GM18873 (cell line): ENCODE measurements around the gene LZTR1.
"Not testable (repeated sequence)": the region's sequence is repeated elsewhere in the genome, so short reads cannot be mapped to it uniquely, and the experiment has no call there.

Experiments
- ATAC-seq: cut with Tn5 transposase; IDR thresholded peaks from one replicate; pipeline ENCODE4 v1.9.1; 2021; ENCODE audit warnings: mild to moderate bottlenecking, moderate library complexity, moderate number of reproducible peaks; ENCODE audit not compliant: unreplicated experiment, low FRiP score

The LZTR1 gene

DNA sequence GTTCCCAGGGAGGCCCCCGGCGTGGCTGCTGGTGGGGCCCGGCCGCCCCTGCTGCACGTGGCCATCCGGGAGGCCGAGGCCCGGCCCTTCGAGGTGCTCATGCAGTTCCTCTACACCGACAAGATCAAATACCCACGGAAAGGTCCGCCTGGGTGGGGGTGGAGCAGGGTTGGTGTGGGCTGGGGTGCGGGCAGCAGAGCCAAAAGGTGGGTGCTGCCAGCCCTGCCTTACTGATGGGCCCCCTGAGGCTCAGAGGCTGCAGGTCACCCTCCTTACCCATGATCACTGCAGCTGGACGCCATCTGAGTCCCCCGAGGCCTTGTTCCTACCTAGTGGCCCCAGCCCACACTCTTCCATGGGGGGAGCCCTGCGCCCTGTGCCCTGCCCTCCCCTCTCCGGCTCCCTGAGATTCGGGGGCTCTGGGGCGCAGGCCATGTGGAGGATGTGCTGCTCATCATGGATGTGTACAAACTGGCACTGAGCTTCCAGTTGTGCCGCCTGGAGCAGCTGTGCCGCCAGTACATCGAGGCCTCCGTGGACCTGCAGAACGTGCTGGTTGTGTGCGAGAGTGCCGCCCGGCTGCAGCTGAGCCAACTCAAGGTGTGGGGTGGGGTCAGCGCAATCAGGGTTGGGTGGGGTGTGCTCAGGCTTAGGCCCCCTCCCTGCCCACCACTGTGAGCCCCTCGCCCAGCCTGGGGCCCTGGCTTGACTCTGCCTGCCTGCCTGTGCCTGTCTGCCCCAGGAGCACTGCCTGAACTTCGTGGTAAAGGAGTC lies 12.2 kb downstream of the LZTR1 start:
- no peak for ATAC-seq

DNA sequence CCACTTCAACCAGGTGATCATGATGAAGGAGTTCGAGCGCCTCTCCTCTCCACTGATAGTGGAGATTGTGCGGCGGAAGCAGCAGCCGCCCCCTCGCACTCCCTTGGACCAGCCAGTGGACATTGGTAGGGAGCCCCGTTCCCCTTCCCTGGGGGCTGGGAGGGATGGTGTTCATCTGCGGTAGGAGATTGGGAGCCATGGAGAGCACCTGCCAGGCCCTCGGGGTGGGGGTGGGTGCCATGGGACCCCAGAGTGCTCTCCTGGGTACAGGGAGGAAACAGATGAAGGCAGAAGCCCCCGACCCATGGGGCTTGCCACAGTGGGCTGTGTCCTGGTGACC lies 12.8 kb downstream of the LZTR1 start:
- no peak for ATAC-seq

DNA sequence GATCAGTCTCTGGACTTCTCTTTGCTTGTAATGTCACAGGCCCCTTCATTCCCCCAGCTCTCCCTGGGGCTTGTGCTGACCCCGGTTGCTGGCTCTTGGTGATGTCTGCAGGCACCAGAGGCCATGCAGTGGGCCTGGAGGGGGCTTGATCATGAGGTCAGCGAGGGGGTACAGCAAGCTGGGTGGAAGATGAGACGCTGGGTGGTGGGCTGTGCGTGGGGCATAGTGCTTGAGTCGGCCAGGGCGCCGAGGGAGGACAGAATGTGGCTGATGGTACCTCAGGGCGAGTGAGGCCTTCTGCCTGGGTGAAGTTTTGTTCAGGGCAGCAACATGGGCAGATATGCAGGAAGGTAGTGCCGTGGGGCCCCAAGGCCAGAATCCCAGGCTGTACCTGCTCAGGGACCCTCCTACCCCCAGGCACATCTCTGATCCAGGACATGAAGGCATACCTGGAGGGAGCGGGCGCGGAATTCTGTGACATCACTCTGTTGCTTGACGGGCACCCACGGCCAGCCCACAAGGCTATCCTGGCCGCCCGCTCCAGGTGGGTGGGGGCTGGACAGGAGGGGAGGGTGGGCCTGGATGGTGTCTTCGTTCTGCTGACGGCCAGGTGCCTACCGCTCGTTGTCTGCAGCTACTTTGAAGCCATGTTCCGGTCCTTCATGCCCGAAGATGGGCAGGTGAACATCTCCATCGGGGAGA lies 13.4 kb downstream of the LZTR1 start:
- no peak for ATAC-seq

DNA sequence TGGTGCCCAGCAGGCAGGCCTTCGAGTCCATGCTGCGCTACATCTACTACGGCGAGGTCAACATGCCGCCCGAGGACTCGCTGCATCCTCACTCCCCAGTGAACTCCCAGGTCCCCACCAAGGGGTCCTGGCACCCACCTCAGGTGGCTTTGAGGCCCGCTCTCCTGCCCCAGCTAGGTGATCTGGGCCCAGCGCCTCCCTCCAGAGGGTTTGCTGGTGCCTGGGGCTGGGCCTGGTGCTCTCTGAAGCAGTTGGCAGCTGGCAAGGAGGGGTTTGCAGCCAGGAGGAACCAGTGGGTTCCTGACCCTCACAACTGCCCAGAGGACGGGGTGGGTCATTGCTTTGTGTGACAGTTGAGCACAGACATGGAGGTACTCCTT lies 13.9 kb downstream of the LZTR1 start:
- ATAC-seq: no peak

DNA sequence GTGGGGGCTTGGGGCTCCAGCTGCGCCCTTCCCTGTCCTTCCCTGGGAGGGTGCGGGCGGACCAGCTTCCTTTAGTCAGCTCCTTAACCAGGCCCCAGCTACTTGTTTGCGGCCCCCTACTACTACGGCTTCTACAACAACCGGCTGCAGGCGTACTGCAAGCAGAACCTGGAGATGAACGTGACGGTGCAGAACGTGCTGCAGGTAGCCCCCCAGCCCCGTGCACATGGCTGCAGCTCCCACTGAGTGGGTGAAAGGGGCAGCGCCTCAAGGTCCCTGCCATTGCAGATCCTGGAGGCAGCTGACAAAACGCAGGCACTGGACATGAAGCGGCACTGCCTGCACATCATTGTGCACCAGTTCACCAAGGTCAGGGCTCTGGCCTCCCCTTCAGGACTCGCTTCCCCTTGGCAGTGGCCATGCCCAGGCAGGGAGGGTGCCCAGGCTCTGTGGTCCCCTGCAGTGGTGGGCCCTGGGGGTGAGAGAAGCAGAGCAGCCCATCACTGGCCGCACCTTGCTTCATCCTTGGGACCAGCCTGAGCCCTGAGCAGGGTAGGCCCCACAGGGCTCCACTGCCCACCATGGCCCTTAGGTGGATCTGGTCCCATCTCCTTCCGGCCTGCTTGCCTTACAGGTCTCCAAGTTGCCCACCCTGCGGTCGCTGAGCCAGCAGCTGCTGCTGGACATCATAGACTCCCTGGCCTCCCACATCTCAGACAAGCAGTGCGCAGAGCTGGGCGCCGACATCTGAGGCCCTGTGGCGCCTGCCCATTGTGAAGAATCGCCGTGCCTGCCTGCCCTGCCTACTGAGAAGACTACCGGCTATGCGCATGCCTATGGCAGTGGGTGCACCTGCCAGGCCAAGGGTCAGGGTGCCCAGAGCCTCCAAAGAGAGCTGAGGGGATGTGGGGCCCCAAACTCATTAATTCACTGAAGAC lies 14.8 kb downstream of the LZTR1 start:
- no peak for ATAC-seq

DNA sequence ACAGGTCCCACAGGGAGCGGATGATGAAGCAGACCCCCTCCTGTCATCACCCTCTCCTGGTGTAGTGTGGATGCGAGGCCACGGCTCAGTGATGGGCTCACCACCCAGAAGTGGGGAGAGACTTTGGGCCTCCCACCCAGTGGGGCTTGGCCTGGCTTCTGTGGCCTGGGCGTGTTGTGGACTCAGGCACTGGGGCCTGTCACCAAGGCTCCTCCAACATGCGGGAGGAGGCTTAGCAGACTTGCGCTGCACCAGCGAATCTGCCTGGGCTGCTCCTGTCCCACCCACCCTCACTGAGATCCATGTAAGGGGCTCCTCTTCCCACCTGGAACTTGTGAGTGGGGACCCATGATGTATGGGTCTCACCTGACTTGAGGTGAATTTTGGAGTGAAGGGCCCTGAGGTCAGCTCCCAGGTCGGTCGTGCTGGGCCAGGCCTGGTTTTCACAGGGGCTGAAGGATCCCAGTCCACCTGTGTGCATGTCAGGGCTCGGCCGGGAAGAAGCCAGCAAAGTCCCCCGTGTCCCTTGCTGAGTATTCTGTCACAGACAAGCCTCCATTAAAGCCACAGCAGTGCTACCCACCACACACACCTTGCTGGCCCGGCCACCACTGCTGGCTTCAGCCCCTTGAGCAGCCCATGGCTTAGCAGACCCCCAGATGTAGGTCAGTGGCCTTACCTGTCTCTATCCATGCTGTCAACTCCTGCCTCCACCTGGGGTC lies 15.6 kb downstream of the LZTR1 start:
- ATAC-seq: no peak

DNA sequence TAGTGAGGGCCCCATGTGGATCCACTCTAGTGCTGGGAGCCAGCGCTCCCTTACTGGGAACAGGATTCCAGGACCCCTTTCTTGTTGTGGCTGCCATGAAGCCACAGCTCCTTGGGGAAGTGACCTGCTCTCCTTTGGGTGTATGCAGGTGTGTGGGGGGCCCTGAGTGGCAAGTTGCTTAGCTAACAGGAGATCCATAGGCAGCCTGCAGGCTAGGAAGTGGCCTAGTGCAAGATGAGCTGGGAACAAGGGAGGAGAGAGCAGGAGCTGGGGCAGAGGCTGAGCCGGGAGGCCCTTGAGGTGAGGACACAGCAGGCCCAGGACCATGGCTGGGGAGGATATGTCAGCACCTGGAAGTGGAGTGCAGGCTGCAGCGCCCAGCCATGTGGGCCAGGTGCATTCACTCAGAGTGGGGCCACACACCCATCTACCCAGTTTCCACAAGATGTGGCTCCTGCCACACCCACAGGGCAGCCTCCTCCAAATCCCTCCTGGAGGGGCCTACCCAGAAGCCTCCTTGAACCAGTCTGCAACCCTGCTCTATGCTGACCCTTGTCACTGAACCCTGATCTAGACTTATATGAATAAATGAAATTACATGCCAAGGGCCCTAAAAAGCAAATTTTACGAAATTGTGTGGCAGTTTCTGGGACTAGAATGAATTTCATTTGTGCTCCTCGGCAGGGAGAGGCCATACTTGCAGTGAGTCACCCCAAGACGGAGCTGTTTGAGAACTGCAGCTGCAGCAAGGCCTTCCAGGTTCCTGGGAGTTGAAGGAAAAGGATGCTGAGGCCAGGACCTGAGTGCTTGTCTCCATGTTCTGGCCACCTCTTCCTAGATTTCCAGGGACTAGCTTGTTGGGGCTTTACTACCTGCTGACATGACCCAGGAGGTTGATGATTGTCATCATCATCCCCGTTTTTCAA lies 16.6 kb downstream of the LZTR1 start:
- ATAC-seq: no peak

DNA sequence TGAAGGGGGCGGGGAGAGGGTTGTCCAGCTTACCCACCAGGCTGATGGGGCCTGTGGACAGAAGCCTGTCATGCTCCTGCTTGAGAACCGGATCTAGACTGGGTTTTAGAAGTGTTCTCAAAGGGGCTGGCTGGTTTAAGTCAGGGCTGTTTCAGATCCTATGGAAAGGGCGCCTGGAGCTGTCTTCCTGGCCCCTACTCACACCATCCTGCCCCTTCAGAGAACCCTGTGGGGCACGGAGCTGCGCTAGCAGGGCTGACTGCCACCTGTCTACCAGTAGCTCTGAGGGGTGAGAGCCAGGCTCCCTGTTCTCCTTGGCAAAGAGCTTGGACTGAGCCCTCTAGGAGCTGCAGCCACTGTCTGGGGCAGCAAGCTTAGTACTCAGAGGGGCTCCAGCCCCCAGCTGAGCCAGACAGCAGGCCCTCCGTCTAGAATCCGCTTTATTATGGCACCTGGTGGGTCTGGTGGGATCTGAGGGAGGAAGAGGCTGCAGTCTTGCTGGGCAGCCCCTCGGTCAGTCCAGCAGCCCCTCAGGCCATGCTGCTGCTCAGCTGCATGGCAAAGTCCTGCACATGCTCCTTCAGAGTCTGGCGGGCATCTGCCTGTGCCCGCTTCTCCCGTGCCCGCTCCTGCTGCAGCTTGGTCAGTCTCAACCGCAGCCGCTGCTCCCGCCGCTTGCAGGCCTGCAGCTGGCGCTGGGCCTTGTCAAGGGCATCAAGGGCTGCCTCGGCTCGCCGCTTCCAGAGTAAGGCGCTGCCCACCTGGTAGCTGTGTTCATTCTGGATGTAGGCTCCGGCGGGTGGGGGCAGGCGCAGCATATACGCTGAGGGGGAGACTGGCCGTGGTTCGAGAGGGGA lies 17.5 kb downstream of the LZTR1 start:
- ATAC-seq: no peak

DNA sequence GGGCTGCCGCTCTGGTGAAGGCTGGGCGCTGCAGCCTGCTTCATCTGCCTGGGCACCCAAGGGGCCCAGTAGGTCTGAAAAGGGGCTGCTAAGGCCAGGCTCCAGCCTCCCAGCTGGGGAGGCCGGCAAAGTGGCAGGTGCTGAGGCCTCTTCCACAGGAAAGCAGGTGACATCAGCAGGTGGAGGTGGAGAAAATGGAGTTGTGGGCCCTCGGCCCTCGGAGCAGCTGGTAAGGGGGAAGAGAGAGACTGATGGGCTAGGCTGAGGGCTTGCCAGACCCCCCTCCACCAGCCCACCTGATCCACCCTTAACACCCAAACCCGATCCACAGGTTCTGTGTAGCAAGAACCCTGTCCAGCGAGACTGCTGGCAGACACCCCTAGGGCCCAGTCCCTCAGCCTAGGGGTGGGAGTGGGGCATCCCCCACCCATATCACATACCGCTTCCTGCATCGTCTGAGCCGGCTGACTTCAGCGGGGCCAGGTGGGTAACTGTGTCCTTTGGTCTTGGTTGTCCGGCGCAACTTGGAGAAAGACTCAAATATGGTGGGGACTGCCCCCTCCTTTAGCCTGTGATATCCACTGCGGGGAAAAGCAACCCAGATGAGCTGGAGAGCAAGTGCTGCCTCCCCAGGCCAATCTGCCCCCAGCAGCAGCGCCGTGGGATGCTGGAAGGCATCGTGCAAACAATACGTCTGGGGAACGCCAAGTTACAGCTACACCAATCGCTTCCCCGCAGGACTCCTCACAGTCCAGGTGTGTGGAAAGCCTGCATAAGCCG lies 18.3 kb downstream of the LZTR1 start:
- no peak for ATAC-seq

DNA sequence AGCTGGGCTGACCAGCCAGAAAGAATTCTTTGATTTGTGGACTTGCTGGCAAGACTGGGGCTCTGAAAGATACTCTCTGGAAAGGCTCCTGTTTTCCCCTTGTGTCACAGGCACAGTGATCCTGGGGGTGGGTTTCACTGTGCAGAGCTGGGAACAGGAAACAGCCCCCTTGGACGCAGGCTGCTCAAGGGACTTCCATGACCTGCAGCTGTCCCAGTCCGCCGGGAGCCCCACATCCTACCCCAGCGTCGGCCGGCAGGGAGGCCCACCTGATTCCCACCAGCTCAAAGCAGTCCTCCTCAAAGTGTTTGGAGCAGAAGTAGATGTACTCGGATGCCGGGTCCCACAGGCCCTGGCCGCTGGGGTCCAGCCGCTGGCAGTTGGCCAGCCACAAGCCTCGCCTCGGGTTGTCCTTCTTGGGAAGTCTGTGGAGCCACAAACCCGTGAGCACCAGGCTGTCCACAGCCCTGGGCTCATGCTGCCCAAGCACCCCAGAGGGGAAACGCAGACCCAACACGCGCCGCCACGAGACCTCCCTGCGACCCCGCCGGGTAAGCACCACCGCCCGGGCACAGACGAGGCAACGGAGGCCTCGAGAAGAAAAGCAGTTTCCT lies 19.0 kb downstream of the LZTR1 start:
- no peak for ATAC-seq

DNA sequence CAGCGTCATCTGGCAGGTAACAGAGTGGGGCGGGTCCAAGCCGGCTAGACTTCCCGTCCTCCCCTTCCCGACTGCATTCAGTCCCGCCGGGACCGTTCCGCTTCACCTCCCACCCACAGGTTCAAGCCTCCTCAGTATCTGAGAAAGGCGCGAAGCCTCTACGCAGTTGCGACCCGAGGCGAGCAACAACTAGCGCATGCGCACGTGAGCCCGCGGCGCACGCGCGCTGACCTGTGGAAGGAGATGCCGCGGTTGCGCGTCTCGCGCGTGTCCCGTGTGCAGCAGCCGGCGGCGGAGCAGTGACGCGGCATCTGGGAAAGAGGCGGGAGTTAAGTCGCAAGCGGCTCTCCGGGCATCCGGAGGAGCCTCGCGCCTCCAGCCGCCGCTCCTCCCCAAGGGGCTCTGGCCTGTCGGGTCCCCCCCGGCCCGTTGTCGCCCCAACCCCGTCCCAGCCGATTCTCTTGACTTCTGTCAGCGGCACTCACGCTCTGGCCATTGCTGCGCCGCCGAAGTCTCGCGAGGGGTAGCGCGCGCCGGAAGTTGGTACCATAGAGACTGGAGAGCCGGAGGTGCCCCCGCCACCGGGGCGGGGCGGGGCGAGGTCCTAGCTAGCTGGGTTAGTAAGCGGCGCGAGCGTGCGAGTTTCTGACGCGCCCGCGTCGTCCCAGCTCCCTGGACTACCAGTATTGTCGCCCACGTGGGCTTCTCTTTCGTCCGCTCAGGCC lies 19.7 kb downstream of the LZTR1 start, which contains the start of gene THAP7:
Gene THAP7, minus strand, starts transcription at position 518 of the 725 bp plus-strand sequence. Its CDS starts 207 bp downstream, at position 311.
- peak; percentile 65 for ATAC-seq

DNA sequence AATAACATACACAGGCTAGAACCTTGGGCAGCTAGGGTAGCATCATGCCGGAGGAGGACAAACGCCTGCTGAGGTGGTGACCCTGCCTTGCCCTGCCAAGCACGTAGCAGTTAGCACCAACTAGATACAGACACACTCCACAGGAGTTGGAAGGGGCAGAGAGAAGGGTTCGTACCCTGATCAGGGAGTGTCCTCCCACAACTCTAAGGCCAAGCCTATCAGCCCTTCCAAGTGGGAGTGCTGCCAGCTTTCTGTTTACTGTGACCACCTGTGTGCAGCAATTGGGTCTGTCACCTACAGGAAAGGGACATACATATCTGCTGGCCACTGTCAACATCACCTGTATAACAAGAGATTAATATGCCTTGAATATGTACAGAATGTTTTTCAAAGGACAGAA lies 21.7 kb downstream of the LZTR1 start:
- no peak for ATAC-seq

DNA sequence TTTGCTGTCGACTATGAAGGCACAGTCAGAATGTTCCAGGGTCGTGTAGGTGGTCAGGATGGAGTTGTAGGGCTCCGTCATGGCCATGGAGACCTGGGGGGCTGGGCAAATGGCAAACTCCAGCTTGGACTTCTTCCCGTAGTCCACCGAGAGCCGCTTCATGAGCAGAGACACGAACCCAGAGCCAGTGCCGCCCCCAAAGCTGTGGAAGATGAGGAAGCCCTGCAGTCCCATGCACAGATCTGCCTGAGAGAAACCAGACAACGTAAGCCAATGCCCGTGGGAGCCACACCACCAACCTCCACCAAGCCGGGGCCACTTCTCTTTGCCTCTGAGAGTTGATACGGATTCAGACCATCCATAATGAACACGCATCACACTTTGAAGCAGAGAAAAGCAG lies 27.1 kb downstream of the LZTR1 start:
- ATAC-seq: not testable (repeated sequence)

DNA sequence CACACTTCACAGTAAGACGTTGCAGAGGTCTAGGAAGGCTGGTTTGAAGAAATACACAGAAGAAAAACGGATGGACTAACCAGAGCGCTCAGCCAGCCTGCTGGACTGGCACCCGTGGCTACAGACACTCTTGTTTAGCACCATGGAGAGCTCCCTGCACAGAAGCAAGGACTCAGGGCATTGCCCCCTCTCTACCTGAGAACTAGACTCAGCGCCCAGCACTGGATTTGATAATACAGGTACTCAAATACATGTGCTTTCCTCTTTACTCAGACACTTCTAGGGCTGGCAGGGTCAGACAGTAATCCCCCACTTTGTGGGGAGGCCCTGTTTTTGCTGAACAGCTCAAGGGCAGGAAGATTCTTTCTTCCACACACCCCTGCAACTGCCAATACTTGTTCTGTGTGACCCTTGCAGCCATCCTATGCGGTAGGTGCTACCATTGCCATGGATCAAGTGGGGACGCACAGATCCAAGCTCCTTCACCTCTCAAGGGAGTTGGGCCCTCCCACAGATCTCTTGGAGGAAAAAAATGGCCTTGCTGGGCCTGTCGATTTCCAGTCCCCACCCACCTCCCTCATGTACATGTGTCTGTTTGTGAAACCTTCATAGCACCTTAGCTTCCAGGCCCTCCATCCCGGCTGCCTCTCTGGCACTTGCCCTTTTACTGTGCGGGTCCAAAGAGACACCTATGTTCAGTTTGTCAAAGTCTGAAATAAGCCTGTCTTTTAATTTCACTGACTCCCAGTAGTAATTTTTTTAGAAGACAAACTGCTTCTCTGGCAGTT lies 27.7 kb downstream of the LZTR1 start:
- ATAC-seq: no peak

DNA sequence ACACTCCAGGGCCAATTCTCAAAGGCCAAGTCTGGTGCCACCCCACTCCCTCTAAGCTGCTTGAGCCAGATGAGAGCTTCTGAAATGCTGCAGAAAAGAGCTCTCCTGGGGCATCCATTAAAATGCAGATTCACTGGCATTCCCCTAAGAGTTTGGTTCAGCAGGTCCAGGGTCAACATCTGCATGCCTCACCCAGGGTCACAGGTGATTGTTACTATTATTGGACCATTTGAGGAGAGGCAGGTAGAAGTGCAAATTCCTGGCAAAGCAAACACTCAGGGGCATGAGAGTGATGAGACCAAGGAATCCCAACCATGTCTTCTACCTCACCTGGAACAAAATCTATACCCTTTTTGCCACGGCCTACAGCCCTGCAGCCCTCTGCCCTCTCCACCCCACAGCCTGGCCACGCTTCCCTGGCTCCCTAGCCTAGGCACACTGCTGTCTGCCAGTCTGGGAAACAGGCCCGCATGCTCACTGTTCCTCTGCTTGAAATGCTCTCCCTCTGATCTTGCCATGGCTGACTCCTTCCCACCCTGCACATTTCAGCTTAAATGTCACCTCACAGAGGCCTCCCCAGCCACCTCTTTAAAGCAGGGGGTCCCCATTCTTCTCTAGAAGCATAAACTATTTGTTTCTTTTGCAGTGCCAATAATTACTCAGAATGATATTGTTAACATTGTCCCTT lies 28.5 kb downstream of the LZTR1 start:
- no peak for ATAC-seq
